GM18526 (cell line): ENCODE measurements around the gene HNRNPA3.

ENCODE experiments used
- POLR2A ChIP-seq: IDR thresholded peaks from 3 replicates; pipeline ENCODE4 v1.6.1; 2011; ENCODE audit not compliant: insufficient read length; ENCODE audit errors: extremely low read depth

The HNRNPA3 gene

DNA sequence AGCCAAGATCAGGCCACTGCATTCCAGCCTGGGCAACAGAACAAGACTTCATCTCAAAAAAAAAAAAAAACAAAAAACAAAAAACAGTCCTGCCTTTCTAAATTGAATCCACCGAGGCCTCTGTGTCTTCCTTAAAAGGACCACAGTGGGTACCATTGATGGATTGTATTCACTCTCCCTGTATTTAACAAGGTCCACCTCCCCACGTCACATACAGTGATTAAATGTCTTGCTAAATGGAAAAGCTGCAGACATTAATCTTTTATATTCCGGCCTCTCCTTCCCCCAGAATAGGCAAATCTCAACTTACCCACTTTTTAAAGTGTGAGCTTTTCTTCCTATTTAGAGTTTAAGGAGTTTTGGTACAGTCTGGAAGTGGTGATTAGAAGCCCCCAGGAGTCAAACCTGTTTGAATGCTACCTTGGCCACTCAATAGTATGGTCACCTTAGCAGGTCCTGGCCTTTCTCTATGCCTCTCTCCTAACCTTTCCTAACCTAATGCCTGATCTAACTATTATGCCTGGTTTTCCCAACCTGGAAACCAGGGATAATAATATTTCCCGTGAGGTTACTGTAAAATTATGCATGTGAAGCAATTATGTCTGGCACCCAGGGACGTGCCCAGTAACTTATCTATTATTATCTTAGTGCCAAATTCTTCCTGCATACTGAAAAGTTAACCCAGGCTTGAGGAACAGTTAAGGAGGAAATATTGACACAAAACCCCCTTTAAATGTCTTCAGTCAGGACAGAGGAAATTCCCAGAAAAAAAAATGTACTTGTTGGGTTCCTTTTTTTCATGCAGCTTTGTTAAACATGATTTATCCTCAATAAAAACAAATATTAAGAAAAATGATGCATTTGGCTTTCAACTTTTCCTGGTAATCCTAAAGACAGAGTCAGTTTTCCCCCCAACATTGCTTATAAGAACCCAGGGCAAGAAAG is 48.8 kb downstream of the HNRNPA3 start:
- no peak for TF ChIP-seq POLR2A

DNA sequence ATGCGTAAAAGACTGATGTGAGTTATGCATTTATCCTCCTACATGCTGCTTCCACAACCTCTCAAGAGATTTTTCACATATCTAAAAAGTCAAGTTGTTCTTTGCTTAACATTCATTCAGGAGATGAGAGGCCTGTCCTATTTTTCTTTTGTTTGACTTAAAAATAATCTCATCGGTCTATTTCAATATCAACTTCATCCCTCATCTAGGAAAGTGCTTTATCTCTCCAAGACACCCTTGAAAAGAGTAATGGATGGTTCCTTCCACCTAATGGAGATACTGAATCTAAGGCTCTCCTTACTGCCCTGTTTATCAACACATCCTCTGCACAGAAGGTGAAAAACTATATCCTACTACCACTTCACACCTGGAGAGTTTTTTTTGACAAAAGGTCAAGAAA is 49.5 kb downstream of the HNRNPA3 start:
- no peak for TF ChIP-seq POLR2A

DNA sequence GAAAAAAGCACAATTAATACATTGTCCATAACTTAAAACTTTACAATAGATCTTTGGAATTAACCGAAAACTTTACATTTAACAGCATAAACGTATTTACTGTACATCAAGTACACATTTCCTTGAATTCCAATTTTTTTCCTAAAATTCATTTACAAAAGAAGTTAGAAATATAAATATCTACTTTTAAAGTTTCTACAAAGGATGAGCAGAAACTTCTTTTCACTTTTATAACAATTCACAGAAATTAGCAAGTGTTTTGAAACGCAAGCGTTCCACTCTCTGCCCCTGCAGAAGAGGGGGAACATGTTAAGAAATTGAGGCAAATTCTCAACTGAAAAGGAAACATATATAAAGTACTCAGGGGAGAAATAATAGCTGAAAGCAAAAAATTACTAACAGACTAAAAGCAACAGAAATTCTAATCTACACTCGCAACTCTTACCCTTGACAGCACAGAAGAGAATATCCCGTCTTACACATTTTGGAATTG is 50.4 kb downstream of the HNRNPA3 start:
- TF ChIP-seq POLR2A: no peak

DNA sequence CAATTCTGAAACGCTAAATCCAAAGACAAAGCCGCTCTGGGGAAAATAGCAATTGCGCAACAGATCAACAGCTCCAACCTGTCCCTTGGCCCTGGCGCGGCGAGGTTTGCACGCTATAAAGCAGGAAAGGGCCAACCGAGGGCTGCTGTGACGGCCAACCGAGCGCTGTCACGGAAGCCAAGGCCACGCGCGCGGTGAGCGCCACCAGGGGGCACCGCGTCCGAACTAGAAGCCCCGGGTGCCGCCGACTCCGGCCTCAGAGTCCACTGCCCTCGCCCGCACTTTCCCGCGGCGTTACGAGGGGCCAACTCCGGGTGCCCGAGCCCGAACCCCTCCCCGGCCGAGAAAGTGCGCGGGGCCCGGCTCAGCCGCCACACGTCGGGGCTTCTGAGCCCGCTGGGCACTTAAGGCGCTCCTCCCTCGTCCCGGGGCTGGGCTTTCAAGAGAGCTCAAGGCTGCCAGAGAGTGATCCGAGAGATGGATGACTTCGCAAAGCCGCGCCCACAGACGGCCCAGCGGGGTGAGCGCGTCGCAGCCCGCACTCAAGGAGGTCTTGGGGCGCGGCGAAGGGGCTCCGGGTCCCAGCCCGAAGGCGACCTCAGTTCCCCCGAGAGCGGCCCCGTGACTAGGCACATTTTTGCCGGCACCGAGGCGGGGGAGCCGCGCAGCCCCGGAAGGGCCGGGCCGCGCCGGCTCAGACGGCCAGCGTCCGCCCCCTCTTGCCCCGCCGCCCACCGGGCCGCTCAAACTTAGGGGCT is 51.0 kb downstream of the HNRNPA3 start:
- TF ChIP-seq POLR2A: peak; percentile 58

DNA sequence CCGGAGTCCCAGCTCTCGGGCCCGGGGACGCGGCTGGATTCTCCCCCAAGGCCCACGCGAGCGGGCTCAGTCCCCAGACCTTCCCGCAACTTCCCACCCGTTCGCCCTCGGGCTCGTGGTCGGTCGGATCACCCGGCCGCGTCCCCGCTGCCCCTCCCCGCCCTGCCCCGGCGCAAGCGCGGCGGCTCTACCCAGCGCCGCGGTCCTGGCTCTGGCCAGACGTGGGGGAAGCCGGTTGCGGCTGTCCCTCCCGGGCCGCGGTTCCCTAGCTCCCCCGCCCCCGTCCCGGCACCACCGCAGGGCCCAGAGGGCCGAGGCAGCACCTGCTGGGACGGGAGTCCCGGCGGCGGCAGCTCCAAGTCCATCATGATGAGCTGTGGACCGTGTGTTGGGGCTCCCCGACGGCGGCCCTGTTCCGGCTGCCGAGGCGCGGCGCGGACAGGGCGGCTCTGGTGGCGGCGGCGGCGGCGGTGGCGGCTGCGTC is 51.7 kb downstream of the HNRNPA3 start:
- TF ChIP-seq POLR2A: no peak

DNA sequence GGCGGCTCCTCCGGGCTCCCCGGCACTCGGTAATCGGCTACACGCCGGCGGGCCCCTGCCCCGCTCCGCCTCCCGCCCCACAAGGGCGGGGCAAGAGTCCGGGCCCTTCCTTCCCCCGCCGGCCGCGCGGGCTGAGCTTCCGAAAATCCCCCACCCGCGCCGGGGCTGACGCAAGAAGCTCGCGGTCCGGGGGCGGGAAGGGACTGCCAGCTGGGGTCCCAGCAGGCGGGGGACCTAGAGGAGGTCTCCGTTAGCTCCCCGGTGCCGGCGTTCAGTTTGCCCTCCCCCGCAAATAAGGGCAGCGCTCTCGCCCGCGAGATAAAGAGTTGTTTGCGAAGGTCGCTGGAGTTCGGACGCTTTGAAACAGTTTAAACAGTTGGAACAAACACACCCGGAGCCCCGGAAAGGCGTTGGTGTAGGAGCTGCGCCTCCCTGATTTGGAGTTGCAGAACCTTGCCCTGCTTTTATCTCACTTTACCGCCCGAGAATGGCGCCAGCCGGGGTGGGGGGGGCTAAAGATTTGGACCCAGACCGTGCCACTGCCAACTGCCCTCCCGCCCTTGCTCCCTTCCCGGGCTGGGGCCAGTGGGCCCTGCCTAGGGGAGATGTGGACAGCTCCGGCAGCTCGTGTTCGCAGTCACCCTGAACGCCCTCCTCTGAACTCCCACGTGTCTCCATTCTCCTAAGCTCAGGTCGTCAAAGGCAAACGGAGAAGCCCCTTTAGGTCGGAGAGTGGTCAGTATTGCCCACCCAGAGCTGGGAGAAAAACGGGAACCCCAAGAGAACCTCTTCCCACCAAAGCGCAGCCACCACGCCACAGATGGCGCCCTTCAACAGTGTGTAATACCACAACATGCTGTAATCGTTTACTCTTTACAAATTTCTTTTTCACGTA is 52.3 kb downstream of the HNRNPA3 start, which contains the start of gene NFE2L2:
NFE2L2 (minus strand) TSS at position 35 of the 895 bp plus-strand sequence. CDS start 151 bp downstream, outside the sequence.
- TF ChIP-seq POLR2A: peak; percentile 85

DNA sequence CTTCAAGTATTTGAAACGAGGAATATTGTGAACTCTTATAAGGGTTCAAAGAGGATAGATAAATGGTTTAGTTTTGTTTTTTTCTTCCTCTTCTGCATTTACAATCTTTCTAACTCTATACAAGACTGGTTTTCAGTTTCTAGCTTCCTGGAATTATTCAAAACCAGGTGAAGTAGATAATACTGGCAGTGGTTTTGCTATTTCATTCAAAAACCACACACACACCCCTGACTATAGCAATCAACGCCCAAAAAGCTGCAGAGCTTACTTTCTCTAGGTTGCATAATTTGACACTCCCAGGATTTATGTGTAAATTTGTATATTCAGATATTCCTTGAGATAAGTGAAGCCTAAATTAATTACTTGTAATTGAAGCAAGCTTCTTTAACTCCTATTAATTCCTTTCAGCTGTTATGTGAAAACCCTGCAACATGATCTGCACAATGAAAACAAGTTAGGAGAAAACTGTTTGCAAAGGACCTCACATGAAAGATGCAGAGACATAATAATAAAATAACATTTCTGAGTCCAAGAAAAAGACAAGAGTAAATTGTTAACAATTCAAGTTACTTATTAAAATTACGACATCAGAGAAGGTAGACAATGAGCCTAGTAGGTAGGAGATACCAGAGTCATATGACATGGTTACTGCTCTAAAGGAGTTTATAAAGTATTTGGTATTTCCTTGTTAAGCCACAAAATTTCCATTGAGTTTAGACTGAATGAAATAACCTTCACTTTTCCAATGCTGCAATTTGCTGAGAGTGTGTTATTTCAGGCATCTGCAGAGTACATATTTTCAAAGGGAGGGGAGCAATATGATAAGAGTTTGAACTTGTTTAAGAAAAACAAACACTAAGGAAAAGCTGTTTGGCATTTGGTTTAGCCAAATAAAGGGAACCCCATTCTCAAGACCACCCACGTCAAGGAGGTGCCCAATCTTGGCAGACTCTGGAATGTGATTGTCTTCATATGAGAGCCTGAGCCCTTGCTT is 53.5 kb downstream of the HNRNPA3 start:
- TF ChIP-seq POLR2A: no peak

DNA sequence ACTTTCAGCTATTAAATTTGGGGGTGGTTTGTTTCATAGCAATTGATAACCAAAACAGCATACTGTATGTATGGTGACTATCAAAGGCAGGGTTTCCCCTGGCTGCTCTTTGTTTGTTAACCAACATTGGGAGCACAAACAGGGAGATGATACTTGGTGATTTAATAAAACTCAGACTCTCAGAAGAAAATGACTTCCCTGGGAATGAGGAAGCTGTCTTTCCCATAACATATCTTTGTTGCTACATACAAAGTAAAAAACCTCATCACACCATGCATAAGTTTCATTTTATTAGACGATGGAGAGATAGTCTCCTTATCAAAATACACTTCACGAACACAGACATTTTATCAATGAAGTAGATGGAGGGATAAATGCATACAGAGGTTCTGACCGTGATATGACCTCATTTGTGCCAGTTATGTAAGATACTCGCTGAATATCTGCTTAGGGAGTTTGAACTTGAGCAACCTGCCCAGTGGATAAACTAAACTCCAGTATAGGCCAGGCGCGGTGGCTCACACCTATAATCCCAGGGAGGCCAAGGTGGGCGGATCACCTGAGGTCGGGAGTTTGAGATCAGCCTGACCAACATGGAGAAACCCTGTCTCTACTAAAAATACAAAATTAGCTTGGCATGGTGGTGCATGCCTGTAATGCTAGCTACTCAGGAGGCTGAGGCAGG is 55.7 kb downstream of the HNRNPA3 start:
- no peak for TF ChIP-seq POLR2A

DNA sequence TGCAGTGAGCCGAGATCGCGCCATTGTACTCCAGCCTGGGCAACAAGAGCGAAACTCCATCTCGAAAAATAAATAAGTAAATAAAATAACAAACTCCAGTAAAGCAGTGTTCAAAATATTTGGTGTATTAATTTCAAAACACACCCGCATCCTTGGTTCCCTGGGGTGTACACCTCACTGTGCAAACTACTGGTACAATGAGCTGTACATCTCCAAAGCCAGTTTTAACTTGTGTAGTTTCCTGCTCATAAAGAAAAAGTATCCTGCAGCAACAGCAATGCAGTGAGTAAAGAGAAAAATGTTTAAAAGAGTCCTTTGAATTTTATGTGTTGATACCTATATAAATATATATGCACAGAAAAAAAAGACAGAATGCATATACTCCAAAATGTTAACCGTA is 56.3 kb downstream of the HNRNPA3 start:
- TF ChIP-seq POLR2A: no peak

DNA sequence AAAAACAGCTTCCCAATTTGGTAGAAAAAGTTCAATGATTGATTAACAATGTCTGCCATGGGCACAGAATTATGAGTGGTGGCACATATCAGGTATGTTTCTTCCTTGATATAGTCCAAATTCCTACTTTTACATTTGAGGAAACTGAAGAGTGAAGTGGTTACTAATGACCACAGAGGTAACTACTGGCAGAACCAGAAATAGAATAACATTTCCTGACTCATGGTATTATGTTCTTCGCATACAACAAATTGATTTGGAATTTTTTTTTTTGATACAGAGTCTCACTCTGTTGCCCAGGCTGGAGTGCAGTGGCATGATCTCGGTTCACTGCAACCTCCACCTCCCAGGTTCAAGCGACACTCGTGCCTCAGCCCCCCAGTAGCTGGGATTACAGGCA is 57.9 kb downstream of the HNRNPA3 start:
- TF ChIP-seq POLR2A: no peak

DNA sequence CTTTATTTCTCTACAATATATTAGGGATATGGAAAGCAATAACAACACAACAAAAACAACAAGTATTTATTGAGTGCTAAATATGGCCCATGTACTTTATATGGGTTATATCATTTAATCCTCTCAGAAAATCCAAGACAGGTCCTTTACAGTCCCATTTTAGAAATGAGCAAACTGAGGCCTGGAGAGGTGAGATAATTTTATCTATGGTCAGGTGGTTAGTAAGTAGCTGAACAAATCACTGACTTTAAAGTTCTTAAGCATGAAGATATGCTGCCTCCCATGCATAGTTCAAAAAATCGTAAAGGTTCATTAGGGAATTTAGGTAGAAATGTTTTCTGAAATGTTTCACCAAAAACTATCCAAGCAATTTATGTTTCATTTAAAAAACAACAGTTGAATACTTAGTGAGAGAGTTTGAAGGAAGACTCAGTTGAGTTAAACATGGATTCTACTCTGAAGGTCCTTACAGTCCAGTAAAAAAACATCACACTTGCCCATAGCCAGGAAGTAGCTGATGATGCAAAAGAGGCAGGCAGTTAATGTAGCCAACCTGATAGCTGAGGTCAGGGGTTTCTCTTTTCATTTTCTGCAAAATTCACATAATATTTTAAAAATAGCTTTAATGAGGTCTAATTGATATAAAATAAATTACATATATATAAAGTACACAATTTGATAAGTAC is 59.5 kb downstream of the HNRNPA3 start:
- no peak for TF ChIP-seq POLR2A

DNA sequence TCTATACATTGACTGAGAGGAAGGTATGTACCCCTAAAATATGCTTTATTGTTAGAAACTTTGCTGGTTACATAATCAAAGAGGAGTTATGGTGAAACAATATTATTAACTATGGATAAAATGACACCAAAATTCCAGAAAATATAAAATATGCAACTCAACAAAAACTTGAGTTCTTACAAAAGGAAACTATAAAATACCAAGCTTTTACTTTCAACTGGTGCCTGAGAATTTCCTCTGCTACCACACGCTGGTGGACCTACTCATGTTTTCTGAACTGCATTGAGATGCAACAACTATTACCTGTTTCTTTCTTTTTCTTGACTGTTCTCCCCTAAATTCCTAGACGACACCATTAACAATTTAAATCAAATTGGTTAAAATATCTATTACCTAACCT is 60.2 kb downstream of the HNRNPA3 start:
- TF ChIP-seq POLR2A: no peak
